Midbrain (tissue), 1 donor: ENCODE data around the gene ASCC1.
A peak's percentile ranks its signal among the peaks of the same experiment; 100 is the strongest.

ENCODE experiments used
- DNase-seq: peaks from one replicate; lab custom pipeline; 2025; lab: John Stamatoyannopoulos, UW

ASCC1 gene

DNA sequence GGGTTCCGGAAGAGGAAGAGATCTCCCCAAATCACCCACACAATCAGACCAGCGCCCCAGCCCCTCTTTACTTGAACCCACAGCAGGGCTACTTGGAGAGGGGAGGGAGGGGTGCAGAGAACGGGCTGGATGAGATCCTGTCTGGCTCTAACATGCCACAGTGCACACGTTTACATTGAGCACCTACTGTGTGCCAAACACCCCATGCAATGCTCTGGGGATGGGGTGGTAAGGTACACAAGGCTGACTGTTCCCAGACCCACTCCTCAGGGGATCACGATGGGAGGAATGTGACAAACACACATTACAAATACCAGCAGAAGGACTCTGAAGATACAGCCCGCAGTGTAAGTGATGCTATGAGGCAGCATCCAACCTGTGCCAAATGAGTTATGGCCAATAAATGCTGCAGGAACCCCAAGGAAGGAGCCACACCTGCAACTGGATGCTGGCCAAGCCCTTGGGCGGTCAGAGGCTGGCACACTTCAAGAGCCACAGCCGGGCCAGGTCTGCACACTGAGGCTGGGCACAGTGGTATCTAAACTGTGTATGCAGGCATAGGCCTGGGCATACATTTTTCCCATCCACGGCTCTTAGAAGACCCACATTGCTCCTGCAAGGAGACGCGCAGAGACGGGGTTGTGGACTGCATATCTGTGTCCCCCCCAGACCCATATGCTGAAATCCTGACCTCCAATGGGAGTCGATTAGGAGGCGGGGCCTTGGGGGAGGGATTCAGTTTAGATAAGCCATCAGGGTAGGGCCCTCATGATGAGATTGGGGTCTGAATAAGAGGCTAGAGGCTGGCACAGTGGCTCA, 134.1 kb downstream of the ASCC1 start:
- no peak for DNase-seq

DNA sequence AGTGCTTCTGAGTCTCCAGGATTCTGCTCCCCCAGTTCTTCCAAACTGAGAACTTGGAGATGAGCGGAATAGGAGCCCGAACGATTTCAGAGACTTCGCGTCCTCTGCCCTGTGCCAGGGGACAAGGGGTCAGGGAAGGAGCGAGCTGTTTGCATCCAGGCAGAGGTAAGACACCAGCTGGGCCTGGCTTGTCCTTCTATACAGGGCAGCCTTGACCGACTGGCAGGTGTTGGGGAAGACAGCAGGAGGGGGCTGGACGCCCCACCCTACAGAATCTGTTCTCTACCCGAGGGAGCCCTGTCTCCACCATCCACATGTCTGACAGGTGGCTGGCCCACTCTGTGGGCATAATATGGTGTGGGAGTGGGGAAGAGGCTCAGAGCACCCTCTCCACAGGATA, 134.9 kb downstream of the ASCC1 start:
- DNase-seq = no peak

DNA sequence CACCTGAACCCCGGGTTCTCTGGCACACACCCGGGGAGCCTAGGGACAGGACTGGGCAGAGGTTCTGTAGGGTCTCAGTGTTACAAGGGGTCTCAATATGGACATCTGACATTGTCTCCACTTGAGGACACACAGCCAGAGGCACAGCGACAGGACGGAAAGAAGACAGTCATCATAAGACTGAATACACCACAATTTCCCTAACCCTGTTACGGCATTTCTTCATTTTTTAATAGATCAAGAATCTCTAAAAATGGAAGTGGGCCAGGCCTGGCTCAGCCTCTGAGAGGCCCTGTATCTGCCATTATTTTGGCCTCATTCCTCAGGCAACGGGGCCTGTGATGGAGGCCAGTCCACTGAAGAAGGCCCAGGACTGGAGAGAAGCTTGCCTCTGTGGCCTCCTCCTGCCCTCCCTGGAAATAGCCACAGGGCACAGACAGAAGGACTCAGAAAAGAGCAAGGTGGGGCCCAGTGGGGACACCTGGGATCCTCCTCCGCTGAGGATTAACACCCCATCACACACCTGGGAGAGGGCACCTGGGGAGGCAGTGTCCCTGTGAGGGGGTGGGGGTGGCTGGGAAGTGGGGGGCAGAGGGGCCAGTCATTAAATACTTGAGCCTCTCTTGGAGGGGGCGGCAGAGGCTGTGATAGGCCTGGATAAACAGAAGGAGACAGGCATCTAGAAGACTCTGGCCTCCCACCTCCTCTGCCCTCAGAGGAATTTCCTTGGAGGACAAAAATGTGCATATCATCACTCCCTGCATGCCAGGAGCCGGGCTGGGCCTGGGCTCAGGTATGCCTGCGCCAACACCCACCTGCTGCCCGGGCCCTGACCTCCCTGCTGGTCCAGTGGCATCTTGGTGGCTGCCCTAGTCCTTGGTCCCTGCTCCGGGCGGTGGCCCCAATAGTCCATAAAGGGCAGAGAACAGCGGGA, 135.8 kb downstream of the ASCC1 start:
- DNase-seq = no peak

GRCh38 chr10:72079356-72079755, 136.7 kb downstream of the ASCC1 start:
- DNase-seq = peak; percentile 57

GRCh38 chr10:72077275-72077990, 138.6 kb downstream of the ASCC1 start:
- DNase-seq = no peak

- no peak for DNase-seq
Measured at GRCh38 chr10:72076756-72077155, 139.3 kb downstream of the ASCC1 start.

- no peak for DNase-seq
Measured at GRCh38 chr10:72075376-72076115, 140.5 kb downstream of the ASCC1 start.

DNA sequence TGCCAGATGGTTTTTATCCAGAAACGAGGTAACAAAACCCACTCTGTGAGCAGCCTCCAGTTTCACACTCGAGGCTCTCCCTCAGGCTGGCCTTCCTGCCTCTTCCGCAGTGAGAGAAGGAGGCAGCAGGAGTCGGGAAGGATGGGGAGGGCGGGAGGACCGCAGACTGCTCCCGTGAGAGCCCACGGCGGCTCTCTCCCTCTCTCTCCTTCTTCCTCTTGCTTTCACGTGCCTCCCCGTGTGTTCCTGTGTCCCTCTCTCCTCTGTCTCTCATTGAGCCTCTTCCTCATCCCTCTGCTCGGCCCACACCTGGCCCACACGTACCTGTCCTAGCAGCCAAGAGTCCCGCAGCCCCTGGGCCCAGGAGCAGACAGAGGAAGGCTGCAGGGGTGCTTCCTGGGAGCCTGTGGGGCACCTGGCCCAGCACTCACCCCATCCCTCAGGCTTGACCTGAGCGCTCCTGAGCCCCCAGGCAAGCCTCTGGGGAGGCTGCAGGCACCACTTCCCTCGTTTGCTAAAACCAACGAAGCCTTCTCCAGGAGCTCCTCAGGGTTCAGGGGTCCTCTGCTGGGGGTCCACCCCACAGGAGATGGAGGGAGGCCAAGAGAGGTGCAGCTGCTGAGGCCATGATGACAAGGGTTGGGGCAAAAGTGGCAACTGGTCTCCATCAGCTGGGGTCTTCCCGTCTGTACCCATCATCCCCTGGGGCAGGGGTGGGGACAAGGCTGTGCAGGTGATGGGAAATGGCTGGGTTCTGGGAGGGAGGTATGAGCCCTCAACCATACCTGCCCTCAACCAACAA, 141.3 kb downstream of the ASCC1 start:
- DNase-seq = no peak

DNA sequence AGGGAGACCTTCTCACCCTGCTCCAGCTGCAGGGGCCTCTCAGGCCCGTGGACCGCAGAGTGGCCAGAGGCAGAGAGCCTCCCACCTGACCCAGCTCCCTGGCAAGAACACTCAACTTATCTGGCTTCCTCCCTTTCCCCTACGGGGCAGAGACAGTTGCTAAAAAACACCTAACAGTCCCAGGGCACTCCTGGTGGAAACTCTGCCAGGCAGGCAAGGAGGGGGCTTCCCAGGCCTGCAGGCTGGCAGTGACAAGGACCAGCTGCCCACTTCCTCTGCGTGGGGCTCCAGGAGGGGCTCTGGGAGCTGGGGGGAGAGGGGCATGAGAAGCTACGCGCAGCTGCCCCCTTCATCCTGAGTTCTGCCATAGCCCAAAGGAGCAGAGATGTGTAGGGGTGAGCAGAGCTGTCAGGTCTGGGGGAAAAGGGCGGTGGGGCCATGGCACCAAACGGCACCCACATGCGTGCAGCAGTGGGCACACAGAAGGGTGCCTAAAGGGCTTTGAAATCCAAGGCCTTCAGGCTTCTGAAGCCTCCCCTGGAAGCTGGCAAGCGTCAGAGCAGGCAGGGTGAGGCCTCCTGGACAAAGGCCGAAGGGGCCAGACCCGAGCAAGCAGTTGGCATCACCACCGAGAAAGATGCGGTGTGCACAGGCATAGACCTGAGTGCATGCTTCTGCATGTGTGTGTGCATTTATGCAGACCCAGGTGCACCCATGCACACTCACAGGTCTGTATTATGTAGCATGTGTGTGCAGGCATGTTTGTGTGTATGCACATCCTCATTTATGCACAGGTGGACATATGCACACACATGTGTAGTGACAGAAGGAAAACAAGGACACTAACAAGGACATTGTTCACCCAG, 142.1 kb downstream of the ASCC1 start:
- no peak for DNase-seq

GRCh38 chr10:72072639-72073038, 143.4 kb downstream of the ASCC1 start:
- DNase-seq = no peak

DNA sequence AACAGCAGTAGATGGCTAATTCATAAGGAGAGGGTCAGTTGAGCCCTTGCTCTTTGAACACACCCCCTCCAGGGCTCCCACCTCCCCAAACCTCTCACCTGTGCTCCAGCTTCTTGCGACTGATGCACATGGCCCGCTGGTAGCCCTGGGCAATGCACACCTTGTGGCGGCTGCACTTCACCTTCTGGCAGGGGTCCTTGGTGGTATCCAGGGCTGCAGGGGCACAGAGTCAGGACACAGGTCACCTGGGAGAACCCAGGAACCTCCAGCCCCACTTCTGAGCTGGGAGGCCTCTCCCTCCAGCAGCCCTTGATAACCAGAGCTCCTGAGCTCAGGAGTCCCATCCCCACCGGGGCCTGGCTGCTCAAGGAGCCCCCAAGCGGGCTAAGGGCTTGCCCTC, 144.0 kb downstream of the ASCC1 start:
- DNase-seq = no peak

- no peak for DNase-seq
Measured at GRCh38 chr10:72069751-72070526, 146.1 kb downstream of the ASCC1 start.

DNA sequence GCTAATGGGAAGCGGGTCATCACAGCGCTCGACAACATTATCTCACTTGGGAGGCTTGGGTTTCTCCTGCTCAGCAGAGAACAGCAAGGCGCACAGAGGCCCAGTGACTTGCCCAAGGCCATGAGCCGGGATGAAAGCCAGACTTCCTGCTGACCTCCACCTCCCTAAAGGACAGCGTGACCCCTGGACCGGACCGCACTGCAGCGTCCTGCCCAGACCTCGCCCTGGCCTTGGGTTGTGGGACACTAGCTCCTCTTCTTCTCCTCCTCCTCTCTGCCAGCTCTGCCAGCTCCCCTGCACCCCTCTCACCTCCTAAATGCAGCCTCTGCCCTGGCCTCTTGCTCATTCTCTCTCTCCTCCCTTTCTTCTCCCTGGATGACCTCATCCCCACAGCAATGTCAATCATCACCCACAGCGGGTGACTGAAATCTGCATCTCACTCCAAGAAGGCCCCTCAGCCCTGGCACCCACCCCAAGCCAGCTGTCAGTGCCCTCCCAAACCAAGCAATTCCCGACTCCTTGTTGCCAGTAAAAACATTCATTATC, 147.1 kb downstream of the ASCC1 start:
- DNase-seq = no peak

DNA sequence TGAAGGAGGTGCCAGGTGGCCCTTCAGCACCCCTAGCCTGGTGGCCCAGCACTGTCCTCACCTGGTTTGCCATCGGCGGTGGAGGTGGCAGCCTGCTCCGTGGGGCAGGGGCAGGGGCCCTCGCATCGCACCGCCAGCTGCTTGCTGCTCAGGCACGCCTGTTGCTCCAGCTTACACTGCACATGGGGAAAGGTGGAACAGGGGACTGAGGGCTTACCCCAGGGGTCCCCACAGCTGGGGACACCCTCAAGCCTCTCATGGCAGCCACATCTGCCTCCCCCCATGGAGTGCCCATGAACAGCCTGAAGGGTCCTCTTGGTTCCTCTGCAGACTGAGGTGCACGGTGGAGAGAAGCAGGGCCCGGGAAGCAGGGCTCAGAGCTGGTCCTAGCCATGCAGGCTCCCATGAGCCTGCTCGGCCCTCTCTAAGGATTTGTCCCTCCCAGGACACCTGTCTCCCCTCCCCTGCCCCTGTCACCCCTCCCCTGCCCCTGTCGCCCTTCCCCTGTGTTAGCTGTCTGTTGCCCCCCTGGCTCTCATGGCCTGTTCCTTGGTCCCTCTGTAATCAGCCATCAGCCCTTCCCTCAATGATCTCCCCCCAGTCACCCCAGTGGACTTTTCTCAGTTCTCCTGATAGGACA, 147.8 kb downstream of the ASCC1 start:
- DNase-seq = no peak

DNA sequence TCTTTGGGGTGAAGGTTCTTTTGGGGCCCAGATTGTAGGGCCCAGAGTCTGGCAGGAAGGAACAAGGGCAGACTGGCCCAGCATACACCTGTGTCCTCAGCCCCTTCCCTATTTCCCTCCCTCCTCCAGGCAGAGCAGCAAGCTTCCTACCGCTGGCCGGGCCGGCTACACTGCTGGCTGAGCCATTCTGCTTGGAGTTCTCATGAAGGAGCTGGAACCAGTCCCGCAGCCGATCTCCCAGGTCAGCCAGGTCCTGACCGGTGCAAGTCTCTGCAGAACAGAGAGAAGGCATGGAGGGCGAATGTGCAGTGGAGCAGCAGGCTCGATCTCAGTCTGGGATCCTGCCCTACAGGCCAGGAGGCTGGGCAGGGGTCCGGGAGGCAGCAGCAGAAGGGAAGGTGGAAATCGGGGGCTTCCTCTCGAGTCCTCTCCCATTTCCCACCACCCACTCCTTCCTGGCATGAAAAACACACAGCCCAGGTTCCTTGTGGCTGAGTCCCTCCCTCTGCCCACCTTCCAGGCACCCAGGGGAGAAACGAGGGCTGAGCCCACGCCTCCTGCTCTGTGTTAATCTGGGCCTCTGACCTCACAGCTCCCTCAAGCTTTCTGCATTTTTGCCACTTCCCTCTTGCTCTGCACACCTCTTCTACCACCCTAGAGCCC, 148.5 kb downstream of the ASCC1 start:
- DNase-seq = no peak

DNA sequence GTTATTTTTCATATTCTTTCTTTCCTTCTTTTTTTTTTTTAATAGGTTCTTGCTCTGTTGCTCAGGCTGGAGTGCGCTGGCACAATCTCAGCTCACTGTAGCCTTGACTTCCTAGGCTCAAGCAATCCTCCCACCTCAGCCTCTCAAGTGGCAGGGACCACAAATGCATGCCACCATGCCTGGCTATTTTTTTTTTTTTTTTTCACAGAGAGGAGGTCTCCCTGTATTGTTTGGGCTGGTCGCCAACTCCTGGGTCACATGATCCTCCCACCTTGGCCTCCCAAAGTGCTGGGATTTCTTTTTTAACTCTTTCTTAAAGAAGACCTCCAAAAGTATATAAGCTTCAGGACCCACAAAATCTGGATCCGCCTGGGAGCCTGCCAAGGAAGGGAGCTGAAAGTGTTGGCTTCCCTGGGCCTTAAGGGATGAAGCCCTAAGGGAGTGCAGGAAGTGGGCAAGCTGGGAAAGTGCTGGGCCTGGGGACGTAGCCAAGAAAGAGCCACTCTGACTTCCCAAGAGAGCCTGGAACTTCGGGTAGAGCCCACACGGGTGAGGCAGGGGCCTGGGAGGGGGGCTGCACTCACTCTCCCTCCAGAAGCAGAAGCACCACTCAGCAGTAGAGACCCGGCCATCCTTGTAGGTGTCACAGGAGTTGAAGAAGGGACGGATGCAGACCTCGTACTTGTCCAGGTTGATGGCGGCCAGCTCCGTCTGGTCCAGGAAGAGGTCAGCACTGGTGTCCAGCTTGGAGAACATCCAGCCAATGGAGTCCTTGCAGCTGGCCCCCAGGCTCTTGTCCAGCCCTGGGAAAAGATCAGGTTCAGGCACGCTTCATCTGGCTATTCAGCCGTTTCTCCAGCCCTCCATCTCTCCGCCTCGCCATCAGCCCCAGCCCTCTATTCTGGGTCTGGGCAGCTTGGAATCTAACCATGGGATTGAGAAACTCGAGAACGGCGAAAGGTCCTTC, 149.5 kb downstream of the ASCC1 start:
- no peak for DNase-seq
